ENCODE data around the gene MCHR1. TPM values are rescaled to one million over a fixed set of nuclear protein-coding genes. Genes with fewer than 3 reads are reported as not detected.

The MCHR1 gene
- total and polyA plus RNA-seq, 2 experiments from 2014 or later = 0.91 to 2.4 TPM

GRCh38 chr22:40635940-40636379, 43.3 kb upstream of the MCHR1 start:
- H3K4me2 ChIP-seq = peak overlapping the region; percentile 92
- no peak overlapping the region for H3K27ac Mint-ChIP-seq
- H3K4me3 ChIP-seq = peak overlapping the region; percentile 90
- H3K36me3 Mint-ChIP-seq (ENCODE audit: low read depth) = no peaks in the 10 kb centered on the region
- H3K4me1 ChIP-seq (ENCODE audit: insufficient read depth) = peaks cover 8% of the 10 kb centered on the region; the same call in 1 of the 2 replicates
- H2AFZ ChIP-seq = peak overlapping the region; percentile 87; the same call in 1 of the 2 replicates
- H3K9me3 Mint-ChIP-seq = no peaks in the 10 kb centered on the region
- H3F3A ChIP-seq (replicated peaks; ENCODE audit: low read depth) = no peaks in the 10 kb centered on the region
- H3K79me2 ChIP-seq (replicated peaks; ENCODE audit: insufficient read depth) = peaks cover 50% of the 10 kb centered on the region
- no peaks in the 10 kb centered on the region for H3K9me2 ChIP-seq (ENCODE audit: insufficient read depth)
- H3K4me1 Mint-ChIP-seq = peaks cover 16% of the 10 kb centered on the region
- H3K4me3 Mint-ChIP-seq = peak overlapping the region; percentile 92
- H3K27me3 Mint-ChIP-seq (ENCODE audit: insufficient read depth, low read depth, poor library complexity) = peaks cover 14% of the 10 kb centered on the region
- TF ChIP-seq REST (IDR thresholded peaks at IDR 0.05; ENCODE audit: unreplicated experiment) = no peak
- TF ChIP-seq CTCF (conservative IDR thresholded peaks at IDR 0.05; ENCODE audit: low read depth in 2 of 2) = no peak
- TF ChIP-seq STAT1 (IDR thresholded peaks at IDR 0.05; ENCODE audit: unreplicated experiment) = no peak
- no peak for TF ChIP-seq CREB1 (CRISPR knock-in tag; IDR thresholded peaks at IDR 0.05; ENCODE audit: low read depth)
- no peak for TF ChIP-seq POLR2AphosphoS5 (IDR thresholded peaks at IDR 0.05; ENCODE audit: low read depth)
- no peak for TF ChIP-seq EZH2phosphoT487 (IDR thresholded peaks at IDR 0.05; ENCODE audit: unreplicated experiment)
- TF ChIP-seq ZNF462 (CRISPR knock-in tag; IDR thresholded peaks at IDR 0.05) = no peak
- no peak for TF ChIP-seq JUNB (IDR thresholded peaks at IDR 0.05; ENCODE audit: unreplicated experiment)
- TF ChIP-seq NANOG (IDR thresholded peaks at IDR 0.05; ENCODE audit: borderline replicate concordance) = no peak
- TF ChIP-seq ETS1 (IDR thresholded peaks at IDR 0.05) = no peak
- no peak for TF ChIP-seq ZNF331 (CRISPR knock-in tag; IDR thresholded peaks at IDR 0.05; ENCODE audit: low read depth)
- no peak for TF ChIP-seq ZNF114 (CRISPR knock-in tag; IDR thresholded peaks at IDR 0.05)
- no peak for TF ChIP-seq EZH2 (IDR thresholded peaks at IDR 0.05; ENCODE audit: low read depth, unreplicated experiment)
- H4K20me1 ChIP-seq (replicated peaks; ENCODE audit: insufficient read depth) = peaks cover 24% of the 10 kb centered on the region
- peak; percentile 50 for DNase-seq (ENCODE audit: low spot score)
- peak; percentile 60 for ATAC-seq
- H3K36me3 ChIP-seq (ENCODE audit: insufficient read depth) = no peaks in the 10 kb centered on the region
- peaks cover 3% of the 10 kb centered on the region; the same call in 1 of the 2 replicates for H3K27me3 ChIP-seq (ENCODE audit: insufficient read depth)
- no peak overlapping the region for H3K27ac ChIP-seq (ENCODE audit: low read depth)

Data from GM23338 (cell line).